Left forelimb (tissue), 1 donor: ENCODE measurements around the gene INO80E.
"Not testable (repeated sequence)": the region's sequence is repeated elsewhere in the genome, so short reads cannot be mapped to it uniquely, and the experiment has no call there.

Source experiments
- DNase-seq: peaks from one replicate; pipeline ENCODE4 v3.0.0-alpha.2; 2018; ENCODE audit warnings: low spot score

INO80E gene

GRCh38 chr16:30009990-30010843, 14.2 kb downstream of the INO80E start:
- no peak for DNase-seq

DNA sequence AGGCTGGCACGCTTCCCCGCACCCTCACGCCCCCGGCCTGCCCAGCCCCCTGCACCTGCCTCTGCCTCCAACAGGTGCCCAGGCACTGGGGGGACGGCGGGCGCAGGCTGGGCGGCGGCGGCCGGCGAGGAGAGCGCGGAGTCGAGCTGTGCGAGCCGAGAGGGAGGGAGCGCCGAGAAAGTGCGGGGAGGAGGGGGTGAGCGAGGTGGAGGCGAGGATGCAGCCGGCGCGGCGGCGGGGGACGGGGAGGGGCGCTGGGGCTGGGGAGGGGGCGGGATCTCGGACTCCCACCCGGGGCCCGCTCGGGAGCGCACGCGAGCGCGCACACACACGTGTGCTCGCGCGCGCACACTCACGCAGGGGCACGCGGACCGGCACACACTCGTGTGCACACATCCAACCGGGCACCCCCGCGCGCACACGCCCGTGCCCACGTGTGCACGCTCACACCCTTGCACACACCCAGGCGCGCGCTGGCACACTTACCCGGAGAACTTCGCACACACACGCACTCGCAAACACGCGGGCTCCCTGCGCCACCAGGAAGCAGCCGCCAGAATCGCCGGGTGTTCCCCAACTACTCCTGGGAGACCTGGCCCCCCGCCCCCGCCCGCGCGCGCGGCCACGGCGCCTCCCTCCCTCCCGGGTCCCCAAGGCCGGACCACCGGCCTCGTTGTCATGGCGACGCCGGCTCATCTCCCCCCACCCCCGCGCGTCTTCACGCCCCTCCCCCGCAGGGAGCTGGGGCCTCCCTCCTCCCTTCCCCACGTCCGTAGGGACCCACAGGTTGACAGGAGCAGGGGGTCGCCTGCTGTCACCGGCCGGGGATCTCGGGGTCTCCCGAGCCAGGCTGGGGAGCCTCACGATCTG, 15.0 kb downstream of the INO80E start, which contains the start of gene DOC2A:
DOC2A (minus strand) TSS at position 184 of the 870 bp plus-strand sequence. CDS start 805 bp downstream, outside the sequence.
- peak; percentile 61 for DNase-seq

DNA sequence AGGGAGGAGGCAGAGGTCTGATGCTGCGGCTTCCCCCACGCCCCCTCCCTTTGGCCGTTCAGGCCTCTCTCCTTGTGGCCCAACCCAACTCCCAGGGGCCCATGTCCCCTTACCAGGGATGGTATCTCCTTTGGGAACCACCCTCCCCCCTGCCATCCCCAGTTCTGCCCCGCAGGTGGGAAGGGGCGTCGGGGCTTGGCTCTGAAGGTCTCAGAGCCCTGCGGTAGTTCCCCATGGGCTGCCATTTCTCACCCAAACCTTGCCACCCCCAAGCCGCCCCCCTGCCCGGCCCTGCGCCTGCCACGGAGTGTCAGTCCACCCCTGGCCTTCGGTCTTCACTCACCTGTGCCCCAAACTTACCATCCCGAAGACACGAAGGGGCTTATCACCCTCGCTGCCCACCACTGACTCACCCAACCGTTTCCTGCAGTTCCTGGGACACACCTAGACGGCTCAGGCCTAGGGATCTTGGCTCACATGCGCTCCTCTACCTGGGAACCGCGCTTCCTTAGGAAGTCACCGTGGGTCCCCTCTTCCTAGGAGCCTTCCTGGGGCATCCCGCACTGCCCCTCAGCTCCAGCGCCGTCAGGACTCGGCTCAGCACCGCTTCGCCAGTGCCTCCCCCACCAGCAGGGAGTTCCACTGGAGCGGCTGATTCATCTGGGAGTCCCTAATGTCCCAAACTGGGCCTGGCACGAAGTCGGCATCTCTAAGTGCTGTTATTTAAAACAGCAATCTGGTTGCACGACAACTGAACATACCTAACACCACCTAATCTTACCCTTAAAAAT, 15.9 kb downstream of the INO80E start:
- DNase-seq = peak; percentile 58

- peak; percentile 46 for DNase-seq
Measured at GRCh38 chr16:30012598-30012997, 16.6 kb downstream of the INO80E start.

DNA sequence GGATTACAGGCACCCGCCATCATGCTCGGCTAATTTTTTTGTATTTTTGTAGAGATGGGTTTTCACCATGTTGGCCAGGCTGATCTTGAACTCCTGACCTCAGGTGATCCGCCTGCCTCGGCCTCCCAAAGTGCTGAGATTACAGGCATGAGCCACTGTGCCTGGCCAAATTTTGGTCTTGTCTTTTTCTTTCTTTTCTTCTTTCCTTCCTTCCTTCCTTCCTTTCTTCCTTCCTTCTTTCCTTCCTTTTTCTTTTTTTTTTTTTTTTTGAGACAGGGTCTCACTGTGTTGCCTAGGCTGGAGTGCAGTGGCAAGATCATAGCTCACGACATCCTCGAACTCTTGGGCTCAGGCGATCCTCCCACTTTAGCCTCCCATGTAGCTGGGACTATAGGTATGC, 19.4 kb downstream of the INO80E start:
- DNase-seq = not testable (repeated sequence)

- no peak for DNase-seq
Measured at GRCh38 chr16:30016555-30017276, 20.7 kb downstream of the INO80E start.

- no peak for DNase-seq
Measured at GRCh38 chr16:30017277-30017656, 21.2 kb downstream of the INO80E start.

- DNase-seq = not testable (repeated sequence)
Measured at GRCh38 chr16:30017937-30018336, 21.9 kb downstream of the INO80E start.

- DNase-seq = no peak
Measured at GRCh38 chr16:30018731-30019158, 22.7 kb downstream of the INO80E start.

- DNase-seq = no peak
Measured at GRCh38 chr16:30022887-30023286, 26.8 kb downstream of the INO80E start, which contains the start of gene C16orf92. Gene C16orf92 (plus strand): TSS chr16:30023198. CDS start chr16:30023341, 143 bp downstream.

DNA sequence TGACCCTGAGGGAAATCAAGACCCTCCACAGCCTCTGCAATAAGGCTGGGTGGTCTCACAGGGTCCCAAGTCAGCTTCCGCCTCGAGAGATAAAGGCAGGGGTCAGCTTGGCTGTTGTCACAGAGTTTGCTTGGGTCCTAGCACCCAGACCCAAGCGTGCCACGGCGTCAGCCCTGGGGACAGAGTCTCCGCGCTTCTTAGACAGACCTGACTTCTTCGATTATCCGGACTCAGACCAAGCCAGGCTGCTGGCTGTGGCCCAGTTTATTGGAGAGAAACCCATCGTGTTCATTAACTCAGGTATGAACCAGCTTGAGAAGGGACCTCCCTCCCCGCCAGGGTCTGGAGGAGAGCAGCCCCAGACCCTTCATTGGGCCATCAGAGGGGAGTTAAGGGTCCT, 27.5 kb downstream of the INO80E start:
- DNase-seq = no peak

DNA sequence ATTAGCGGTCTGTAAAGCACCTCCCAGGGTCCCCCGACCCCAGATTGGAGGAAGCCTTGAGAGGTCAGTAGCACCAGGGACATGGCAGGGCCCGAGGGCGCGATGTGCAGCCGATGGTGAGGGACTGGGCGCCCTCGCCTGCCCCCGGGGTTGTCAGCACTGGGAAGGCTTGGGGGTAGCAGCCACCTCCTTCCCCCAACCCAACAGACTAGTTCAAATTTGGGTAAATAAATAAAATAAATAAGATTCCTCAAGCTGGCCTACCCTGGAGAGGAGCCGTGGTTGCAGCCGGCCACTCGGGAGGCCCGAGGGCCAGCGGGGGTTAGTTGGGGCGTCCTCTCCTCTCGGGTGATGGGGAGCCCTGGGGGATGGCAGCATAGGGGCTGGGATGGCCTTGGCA, 28.4 kb downstream of the INO80E start:
- DNase-seq = no peak

GRCh38 chr16:30025156-30025555, 29.1 kb downstream of the INO80E start:
- no peak for DNase-seq

DNA sequence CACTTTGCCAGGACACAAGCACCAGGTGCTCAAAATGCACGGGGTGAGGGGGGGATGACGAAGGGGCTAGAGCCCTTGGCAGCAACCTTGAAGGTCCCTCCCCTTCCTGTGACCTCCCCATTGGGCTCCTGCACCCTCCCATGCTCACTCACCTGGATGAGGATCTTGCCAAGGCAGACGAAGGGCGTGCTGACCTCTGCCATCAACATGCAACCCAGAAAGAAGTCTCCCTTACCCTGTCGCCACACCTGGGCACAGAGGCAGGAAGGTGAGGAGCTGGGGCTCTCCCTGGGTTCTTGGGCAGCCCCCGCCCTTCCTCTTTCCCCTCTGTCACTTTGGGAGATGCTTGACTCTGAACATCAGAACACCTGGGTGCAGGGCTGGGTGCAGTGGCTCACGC, 29.5 kb downstream of the INO80E start:
- no peak for DNase-seq

DNA sequence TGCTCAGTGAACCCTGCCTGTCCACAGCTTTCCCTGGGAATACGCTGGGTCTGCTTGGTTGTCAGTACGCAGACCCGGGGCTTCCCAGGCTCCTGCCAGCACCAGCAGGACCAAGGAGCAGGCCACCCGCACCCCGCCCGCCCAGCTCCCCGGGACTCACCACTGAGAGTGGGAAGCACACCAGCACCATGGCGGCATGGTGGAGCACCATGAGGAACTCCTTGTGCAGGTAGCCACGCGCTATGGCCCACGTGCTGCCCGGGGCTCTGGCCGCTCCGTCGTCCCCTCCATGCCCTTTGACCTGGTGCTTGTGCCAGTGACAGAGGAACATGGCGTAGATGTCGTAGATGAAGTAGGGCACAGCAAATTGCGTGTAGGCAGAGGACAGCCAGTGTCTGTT, 30.4 kb downstream of the INO80E start:
- no peak for DNase-seq

GRCh38 chr16:30027588-30028437, 31.8 kb downstream of the INO80E start:
- no peak for DNase-seq

- DNase-seq = no peak
Measured at GRCh38 chr16:30028438-30029076, 32.5 kb downstream of the INO80E start.

- no peak for DNase-seq
Measured at GRCh38 chr16:30030011-30030685, 34.1 kb downstream of the INO80E start.

GRCh38 chr16:30030841-30031413, 34.9 kb downstream of the INO80E start, which contains the start of gene TLCD3B:
Gene TLCD3B (minus strand): TSS chr16:30031271. CDS start chr16:30030527, 744 bp downstream.
- no peak for DNase-seq
